HuH-7.5 (cell line): Measurements from ENCODE around the gene SRL.
"Not testable (repeated sequence)": the region's sequence is repeated elsewhere in the genome, so short reads cannot be mapped to it uniquely, and the experiment has no call there.

Experiments used
- DNase-seq: peaks from one replicate; pipeline ENCODE4 v3.0.0; 2011; ENCODE audit warnings: low spot score

The SRL gene

DNA sequence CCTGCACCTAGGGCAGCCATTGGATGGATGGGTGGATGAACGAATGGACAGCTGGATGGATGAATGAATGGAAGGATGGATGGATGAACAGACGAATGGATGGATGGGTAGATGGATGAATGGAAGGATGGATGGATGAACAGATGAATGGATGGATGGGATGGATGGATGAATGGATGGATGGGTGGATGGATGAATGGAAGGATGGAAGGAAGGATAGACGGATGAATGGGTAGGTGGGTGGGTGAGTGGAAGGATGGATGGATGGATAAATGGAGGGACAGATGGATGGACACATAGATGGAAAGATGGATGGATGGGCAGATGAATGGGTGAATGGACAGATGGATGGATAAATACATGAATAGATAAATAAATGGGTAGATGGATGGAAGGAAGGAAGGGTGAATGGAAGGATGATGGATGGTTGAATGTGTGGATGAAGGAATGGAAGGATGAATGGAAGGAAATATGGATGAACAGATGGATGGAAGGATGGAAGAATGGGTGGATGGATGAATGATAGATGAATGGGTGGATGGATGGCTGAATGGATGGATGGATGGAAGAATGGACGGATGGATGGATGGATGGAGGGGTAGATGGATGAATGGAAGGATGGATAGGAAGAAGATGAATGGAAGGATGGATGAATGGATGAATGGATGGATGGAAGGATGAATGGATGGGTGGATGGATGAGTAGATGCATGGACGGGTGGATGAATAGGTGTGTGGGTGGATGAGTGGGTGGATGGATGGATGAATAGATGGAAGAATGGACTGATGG is 15.4 kb downstream of the SRL start:
- no peak for DNase-seq

DNA sequence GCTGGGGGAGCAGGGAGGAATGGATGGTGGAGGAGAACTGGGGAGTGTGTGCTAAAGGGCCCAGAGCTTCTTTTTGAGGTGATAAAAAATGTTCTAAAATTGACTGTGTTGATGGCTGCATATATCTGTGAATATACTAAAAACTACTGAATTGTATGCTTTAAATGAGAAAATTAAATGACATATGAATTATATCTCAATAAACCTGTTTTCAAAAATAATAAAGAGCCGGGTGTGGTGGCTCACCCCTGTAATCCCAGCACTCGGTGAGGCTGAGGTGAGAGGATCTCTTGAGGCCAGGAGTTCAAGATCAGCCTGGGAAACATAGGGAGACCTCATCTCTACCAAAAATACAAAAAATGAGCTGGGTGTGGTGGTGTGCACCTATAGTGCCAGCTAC is 16.8 kb downstream of the SRL start:
- DNase-seq = no peak

DNA sequence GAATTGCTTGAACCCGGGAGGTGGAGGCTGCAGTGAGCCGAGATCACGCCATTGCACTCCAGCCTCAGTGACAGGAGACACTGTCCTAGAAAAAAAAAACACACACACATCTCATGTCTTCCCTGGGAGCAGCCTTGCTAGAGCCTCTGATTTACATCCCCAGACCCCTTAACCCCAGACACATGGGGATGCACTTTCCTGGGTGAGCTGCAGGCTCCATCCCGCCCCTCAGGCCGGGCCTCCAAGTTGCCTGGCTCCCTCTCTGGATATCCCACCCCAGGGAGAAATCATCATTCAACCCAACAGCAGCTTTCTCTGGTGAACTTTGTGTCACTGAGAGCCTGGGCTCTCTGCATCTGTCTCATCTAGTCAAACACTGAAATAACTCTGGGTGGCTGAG is 21.5 kb downstream of the SRL start:
- no peak for DNase-seq

DNA sequence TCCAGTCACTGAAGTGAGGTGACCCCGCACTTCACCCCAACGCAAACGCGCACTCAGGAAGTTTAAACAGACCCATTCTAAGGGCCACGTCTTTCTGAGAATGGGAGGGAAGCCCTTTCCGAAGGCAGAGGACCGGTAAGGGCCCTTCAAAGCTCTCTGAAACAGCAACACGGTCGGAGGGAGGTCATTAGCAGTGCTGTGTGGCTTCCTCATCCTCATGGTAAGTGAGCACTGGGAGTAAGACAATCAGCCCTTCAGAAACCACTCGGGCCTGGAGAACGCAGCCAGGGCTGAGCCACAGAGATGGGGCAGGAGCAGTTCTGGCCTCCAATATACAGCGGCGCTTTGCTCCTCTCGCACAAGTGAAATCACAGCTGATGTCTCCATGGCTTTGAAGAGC is 23.7 kb downstream of the SRL start:
- no peak for DNase-seq

DNA sequence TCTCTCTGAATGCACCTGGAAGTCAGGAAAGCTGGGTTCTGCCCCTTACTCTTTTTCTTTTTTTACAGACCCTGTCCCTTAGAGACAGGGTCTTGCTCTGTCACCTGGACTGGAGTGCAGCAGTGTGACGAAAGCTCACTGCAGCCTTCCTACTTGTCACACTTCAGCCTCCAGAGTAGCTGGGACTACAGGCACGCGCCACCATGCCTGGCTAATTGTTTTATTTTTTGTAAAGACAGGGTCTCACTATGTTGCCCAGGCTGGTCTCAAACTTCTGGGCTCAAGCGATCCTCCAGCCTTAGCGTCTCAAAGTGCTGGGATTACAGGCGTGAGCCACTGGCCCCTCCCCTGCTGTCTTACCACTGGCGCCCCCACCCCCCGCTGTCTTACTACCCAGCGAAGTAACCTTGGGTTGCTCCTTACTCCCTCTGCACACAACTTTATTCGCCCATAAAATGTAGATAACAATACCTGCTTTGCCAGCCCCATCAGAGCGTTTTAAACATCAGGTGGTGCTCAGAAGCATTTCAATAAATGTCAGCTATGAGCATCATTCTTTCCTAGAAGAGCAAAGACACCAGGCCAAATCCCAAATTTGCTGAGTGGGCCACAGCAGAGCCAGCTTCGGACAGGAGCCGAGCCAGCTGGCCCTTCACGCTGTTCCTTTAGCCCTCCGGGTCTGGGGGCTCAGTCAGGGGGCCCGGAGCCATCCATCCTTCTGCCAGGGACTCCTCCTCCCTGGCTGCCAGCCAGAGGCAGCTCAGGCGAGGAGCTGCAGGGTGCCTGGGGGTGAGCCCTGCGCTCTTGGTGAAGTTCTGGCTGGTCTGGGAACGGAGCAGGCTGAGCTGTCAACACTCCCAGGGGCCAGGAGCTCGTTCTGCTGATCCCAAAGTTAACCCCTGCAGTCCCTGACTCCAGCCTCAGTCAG is 24.4 kb downstream of the SRL start:
- no peak for DNase-seq

DNA sequence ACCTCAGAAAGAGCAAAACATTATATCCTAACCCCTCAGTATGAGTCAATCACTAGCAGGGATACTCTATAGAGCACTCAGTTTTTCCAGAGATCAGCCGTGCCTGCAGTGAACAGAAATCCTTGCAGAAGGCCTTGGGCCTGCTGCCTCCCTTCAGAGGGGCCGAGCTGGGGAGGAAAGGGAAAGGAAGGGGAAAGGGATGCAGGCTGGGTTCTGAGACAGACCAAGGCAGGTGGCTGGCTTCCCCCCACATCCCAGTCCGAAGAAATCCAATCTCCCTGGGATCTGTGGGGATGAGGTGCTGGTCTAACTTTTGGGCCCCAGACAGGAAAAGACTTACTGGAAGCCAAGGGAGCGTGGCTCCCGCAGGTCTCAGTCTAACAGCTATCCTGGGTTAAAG is 25.3 kb downstream of the SRL start:
- no peak for DNase-seq

DNA sequence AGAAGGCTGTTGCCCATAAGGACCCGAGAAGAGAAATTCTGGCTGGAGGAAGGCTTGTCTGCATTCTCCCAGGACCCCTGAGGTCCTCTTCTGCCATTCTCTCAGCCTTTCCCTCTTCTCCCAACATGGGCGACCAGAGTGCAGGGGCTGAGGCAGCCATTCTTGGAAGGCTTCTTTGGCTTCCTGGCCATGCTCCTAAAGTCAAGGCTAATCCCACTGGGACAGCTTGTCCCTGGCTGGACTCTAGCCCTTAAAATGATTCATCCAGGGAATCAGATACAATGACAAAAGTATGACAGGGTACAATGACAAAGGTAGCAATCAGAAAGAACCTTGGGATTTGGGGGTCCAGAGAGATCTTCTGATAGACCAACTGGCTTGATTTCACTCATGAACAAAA is 26.8 kb downstream of the SRL start:
- DNase-seq = no peak

GRCh38 chr16:4214215-4214621 is 27.7 kb downstream of the SRL start:
- DNase-seq = no peak

DNA sequence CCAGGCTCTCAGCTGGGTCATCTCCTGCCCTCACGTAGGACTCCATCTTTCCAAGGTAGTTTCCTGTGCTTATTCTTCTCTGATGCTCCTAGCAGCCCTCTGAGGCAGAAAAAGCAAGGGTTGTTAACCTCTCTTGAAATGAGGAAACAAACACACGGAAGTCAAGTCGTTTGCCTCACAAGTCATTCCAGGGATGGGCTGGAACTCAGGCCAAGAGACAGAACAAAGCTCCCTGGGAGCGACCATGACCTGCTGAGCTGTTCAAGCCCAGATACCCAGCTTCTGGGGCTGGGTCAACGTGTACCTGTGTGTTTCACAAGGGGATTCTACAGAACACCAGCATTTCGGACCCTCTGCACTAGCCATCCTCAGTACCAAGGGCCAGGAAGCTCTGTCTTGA is 28.1 kb downstream of the SRL start:
- DNase-seq = no peak

- no peak for DNase-seq
Observed at GRCh38 chr16:4212934-4213296, 29.0 kb downstream of the SRL start.

- no peak for DNase-seq
Observed at GRCh38 chr16:4212211-4212933, 29.5 kb downstream of the SRL start.

GRCh38 chr16:4211445-4212210 is 30.3 kb downstream of the SRL start:
- not testable (repeated sequence) for DNase-seq

DNA sequence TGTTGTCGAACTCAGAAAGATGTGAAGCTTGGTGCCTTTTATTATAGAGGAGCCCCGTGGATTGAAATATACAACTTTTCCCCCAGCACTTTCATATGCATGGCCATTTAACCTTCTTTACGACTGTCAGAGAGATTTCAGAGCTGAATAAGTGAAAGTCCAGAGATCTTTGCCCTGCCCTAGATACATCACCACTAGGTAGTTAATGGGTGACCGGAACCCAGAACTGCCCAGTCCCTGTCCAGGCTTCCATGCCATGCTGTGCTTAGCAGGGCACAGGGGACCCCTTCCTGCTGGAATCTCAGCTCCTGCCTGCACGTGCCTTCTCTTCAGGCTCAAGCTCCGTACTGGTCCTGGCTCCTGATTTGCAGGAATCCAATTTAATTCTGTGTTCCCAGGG is 32.2 kb downstream of the SRL start:
- DNase-seq = no peak

DNA sequence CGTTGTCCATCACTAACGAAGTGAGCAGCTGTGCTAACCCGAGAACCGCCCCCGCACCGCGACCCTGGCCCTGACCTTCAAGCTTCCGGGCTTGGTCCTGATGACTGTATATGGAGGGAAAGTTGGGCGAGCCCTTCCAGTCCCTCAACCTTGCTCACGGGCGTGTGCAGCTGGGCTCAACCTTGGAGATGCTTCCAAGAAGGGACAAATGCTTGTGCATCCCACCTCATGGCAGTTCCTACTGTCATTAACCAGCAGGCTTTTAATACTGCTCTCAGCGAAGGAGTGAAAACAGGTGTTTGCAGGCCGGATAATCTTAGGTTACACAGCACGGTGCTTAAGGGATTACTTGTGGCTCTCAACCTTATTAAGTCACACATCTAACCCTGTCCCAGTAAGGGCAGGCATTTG is 33.5 kb downstream of the SRL start:
- DNase-seq = no peak

DNA sequence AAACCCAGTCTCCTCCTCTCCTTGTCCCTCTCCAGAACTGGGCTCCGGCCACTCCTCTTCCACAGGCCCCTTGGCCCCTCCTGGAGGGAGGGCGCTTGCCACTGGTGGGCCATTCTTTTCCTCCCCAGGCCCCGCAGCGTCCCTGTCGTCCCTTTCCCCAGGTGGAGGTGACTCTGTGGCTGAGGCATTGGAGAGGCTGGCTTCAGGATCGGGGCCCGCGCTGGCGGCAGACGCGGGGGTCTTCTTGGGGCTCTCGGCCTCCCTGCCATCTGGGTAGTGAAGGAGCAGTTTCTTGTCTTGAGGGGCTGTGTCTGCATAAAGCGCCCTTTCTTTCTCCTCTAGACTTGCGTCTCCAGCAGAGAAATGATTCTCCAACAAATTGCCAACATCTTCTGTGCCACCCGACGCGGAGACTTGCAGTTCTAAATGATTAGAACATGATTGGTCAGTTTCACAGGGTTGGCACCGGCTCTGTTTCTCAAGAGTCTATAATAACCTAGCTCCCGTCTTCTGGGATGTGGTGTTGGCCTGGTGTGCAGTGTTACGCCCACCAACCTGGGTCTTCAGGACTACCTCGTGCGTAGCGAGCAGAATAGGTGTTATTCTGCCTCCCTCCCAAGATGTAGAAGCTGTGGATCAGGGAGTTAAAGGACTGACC is 34.1 kb downstream of the SRL start:
- DNase-seq = no peak

DNA sequence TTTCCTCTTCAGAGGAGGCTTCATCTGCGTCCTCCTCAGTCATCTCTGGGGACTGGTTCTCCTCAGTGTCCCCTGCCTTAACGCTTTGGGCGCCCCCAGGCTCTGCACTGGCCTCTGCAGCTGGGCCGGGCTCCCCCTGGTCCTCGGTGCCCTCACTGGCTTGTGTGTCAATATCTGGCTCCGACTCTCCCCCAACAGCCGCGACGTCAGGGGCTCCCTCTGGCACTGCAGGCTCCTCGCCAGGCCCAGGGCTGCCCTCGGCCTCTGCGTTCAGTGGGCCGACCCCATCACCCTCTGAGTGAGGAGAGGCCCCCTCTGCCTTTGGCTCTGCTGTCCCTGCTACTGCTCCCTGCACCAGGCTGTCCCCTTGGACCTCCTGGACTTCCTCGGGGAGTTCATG is 34.7 kb downstream of the SRL start:
- no peak for DNase-seq

GRCh38 chr16:4206680-4207079 is 35.2 kb downstream of the SRL start:
- no peak for DNase-seq

GRCh38 chr16:4205971-4206370 is 35.9 kb downstream of the SRL start:
- DNase-seq = no peak

DNA sequence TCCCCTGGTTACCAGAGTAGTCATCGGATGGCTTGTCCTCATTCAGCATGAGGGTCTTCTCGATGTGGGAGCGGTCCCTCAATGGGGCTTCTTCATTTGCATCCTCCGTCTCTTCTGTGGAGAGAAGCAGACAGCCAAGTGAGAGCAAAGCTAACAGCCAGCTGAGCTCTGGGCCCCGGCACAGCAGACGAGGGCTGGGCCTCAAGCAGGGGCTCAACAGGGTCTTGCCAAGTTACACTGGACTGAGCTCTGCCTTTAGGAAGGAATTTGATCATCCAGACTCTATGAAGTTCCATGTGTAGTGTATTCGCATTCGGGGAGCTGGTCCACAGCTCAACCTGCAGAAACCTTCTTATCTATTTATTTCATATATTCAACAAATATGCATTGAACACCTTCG is 37.4 kb downstream of the SRL start:
- no peak for DNase-seq

DNA sequence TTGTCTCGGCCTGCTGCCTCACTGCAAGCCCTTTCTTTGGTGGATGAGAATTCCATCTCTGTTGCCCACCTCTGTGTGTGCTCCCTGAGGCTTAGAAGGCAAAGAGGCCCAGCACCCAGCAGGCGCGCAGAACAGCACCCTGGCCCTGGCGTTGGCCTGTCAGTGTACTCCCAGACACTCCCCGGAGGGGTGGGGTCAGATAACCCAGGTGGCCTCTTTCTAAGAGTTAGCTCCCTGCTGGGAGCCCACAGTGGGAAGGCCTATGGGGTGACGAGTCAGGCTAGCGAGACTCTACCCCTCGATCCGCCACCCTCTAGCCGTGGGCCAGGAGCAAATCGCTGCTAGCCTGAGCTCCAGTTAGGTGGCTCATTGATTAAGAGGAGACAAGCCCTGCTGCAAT is 38.1 kb downstream of the SRL start:
- DNase-seq = no peak

DNA sequence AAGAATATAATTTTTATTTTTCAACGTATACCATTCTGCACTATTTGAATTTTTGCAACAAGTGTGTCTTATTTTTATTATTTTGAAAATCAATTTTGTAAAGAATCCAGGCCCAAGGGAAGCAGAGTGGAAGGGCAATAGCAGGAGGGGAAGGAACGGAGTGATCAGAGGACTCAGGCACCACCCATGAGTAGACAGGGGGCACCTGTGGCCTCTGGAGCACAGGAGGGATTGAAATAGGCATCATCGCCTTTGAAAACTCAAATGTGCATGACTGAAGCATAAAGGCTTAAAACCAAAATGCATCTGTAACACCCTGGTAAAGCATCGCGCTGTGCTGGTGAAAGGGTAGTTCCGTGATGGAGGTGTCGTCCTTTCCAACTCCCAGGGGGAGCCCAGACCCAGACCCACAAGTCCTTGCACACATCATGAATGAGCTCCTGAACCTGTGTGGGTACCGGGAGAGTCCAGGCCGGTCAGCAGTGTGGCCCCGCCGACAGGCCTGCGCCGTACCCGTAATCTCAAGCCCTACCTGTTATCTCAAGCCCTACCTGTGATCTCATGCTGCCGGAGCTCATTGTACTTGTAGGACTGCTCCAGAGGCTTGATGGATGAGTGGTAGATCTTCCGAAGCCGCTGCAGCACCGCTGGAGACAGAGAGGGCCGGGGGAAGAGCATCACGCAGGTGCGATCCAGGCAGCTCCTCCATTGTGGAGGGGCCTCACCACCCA is 39.1 kb downstream of the SRL start:
- no peak for DNase-seq
